ENCODE results near the gene C1orf141.
"Not testable (repeated sequence)": the region's sequence is repeated elsewhere in the genome, so short reads cannot be mapped to it uniquely, and the experiment has no call there.

The C1orf141 gene

GRCh38 chr1:67134695-67135094 lies at the start of gene C1orf141:
TSS of gene C1orf141 (minus strand) at chr1:67134970. CDS start at chr1:67127240, 7,730 bp downstream.
- DNase-seq = no peak

DNA sequence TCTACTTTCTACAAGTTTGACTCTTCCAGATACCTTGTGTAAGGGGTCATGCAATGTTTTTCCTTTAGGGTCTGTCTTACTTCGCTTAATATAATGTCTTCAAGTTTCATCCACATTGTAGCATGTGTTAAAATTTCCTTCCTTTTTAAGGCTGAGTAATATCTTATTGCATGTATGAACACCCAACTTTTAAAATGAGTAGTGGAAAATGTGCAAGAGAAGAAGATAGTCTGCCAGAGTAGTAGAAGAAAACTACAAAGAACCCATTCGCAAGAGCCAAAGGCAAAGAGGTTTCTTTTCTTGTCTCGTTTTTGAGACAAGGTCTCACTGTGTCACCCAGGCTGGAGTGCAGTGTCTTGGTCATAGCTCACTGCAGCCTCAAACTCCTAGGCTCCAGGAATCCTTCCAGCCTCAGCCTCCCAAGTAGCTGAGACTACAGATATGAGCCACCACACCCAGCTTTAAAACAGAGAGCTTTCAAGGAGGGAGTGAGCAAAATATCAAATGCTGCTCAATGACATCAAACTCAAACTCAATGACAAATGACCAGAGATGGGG lies 40.8 kb upstream of the C1orf141 start:
- no peak for DNase-seq

DNA sequence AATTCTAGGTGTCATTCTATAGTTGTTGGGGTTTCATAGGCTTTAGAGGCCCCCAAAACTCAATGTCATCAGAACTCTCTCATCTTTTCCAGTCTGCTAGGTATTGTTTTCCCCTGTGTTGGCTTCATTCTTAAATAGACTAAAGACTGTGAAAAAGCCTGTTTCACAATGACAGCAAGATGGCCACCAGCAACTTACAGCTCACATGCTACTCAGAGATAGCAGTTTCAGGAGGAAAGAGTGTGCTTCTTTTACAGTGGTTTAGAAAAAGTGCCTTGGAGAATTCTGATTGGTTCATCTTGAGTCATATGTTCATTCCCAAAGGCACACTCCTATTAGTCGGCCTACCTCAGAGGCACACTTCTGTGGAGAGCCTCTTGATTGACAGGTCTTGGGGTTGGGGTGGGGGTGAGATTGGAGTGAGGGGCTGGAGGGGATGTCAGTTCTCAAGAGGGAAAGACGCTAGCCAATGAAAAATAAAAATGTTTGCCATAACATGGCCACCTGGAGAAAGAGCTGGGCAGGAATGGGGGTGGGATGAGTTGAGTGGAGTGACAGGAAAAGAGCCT lies 40.0 kb upstream of the C1orf141 start:
- no peak for DNase-seq

GRCh38 chr1:67173988-67174387 lies 39.2 kb upstream of the C1orf141 start:
- DNase-seq = no peak

GRCh38 chr1:67171978-67172377 lies 37.2 kb upstream of the C1orf141 start:
- DNase-seq = no peak

GRCh38 chr1:67171574-67171955 lies 36.8 kb upstream of the C1orf141 start:
- no peak for DNase-seq

DNA sequence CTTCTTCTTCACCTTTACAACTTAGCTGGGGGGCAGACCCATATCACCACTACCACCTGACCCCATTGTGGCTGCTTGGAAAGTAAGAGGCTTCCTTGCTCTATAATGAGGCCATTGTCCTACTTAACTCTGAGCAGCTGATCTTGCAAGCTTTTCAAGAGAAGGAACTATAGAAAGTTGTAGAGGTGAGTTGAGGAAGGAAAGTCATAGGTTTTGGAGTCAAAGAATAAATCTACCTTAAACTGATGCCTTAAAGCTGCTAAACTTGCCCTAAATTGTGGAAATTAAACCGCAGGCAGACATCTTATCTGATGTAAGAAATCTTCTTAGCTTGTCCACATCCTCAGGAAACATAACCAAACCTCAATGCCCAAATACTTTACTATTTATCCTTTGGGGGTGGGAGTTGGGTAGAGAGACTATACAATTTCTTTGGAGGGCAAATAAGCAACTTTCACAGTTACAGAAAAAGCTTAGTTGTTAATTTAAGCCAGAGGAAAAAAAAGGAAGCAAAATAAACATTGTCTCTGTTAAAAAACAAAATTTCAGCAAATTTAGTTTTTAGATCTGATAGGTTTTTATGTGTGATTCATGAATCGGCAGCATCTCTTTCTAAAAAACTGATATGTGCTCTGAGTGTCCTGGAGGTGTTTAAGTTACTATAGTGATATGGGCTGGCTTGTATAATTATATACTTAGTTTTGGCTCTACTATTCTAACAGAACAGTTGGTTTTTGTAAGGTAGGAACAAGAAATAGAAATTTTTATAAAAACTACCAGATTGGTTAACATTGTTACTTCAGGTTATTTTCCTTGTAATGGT lies 36.2 kb upstream of the C1orf141 start:
- DNase-seq = no peak

DNA sequence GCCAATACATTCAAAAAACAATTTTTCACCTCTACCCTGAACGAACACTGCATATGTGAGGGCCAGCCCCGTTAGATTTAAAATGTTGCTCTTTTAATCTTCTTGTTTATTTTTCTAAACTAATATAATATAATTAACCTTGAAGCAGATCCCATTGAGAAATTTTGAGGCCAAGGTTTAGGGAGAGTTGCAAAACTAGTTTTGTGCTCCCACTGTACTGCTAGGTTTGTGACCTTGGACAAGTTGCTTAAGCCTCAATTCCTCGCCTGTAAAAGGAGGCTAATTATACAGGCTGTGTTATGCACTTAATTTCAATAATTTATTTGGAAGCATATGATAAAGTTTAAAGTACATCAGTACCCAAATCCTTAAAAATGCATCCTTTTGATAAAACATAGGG lies 35.2 kb upstream of the C1orf141 start:
- no peak for DNase-seq

GRCh38 chr1:67169496-67169895 lies 34.7 kb upstream of the C1orf141 start:
- no peak for DNase-seq

GRCh38 chr1:67166196-67166595 lies 31.4 kb upstream of the C1orf141 start, which contains the start of gene IL23R:
TSS of gene IL23R (plus strand) at chr1:67166454. CDS start at chr1:67168121, 1,667 bp downstream.
- no peak for DNase-seq

DNA sequence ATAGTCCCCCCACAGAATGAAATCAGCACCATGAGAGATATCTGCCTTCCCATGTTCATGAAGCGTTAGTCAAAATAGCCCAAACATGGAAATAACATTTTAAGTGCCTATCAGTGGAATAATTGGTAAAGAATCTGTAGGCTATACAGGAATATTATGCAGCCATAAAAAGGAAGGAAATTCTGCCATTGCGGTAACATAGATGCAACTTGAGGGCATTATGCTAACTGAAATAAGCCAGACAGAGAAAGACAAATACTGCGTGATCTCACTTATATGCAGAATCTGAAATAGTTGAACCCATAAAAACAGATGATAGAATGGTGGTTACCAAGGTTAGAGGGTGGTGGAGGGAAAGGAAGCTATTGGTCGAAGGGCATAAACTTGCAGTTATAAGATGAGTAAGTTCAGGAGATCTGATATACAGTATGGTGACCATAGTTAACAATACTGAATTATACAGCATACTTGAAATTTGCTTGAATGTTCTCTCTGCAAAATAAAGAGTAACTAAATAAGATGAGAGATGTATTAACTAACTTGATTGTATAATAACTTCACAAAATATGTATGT lies 30.8 kb upstream of the C1orf141 start:
- DNase-seq = no peak

DNA sequence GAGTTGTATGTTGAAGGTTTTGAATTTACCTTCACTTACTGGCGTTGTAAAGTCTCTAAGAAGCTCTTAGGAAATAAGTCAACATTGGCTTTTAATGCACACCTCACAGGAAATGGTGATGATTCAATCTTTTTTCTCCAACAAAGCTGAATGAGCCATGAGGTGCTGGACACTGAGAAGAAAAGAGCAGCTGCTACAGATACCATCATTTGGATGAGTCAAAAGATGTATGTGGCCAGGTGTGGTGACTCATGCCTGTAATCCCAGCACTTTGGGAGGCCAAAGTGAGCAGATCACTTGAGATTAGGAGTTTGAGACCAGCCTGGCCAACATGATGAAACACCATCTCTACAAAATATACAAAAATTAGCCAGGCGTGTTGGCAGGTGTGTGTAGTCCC lies 28.2 kb upstream of the C1orf141 start:
- peak; percentile 0 to 10 for DNase-seq

- no peak for DNase-seq
Measured at GRCh38 chr1:67159233-67159632, 24.5 kb upstream of the C1orf141 start.

DNA sequence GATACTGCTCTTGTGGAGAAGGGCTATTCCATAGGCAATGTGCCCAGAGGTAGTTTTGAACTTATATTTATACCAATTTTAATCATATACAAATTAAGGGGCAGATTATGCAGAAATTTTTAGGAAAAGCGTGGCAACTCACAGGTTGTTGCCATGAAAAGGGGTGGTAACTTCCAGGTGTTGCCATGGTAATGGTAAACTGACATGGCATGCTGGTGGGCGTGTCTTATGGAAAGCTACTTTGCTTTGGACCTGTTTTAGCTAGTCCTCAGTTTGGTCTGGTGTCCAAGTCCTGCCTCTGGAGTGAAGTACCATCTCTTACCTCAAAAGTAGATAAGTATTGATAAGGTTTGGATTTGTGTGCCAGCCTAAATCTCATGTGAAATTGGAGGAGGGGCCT lies 23.6 kb upstream of the C1orf141 start:
- no peak for DNase-seq

DNA sequence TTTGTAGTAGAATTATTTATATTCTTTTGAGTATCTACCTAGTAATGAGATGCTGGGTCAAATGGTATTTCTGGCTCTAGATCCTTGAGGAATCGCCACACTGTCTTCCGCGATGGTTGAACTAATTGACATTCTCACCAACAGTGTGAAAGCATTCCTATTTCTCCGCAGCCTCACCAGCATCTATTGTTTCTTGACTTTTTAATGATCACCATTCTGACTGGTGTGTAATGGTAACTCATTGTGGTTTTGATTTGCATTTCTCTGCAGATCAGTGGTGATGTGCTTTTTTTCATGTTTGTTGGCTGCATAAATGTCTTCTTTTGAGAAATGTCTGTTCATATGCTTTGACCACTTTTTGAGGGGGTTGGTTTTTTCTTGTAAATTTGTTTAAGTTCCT lies 16.2 kb upstream of the C1orf141 start:
- DNase-seq = no peak

- DNase-seq = peak; percentile 10 to 59
Measured at GRCh38 chr1:67149179-67149770, 14.5 kb upstream of the C1orf141 start.

GRCh38 chr1:67148516-67149178 lies 13.9 kb upstream of the C1orf141 start:
- no peak for DNase-seq

DNA sequence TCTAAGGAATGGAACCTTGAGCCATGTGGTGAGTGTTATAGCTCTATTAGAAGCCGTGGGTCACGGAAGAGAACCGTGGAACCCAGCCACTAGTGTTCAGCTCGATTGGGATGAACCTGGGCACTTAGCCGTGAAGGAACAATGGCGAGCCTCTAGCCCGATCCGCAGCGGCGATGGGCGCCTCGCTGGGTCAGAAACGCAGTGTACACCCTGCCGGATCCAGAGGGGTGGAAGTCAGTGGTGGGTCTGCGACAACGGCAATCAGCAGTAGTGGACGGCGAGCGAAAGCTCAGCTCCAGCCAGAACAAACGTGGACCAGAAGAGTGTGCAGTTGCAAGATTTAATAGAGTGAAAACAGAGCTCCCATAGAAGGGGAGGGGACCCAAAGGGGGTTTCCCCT lies 13.2 kb upstream of the C1orf141 start:
- not testable (repeated sequence) for DNase-seq

DNA sequence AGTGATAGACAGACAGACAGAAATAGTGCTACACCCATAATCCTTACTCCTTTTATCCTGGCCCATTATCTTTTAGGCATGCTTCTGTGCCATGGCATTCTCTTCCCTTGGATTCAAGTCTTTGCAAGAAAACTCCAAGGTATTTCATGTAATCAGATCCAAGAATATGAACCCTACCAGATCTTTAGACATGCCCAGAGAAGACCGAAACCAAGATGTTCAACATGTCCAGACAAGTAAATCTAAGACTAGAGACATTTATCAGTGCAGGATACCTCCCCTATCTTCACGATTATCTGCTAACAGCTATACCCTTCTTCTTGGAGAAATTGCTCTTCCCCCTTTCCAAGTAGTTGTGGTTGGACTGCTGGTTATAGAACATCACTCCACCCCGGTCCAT lies 11.8 kb upstream of the C1orf141 start:
- DNase-seq = no peak

DNA sequence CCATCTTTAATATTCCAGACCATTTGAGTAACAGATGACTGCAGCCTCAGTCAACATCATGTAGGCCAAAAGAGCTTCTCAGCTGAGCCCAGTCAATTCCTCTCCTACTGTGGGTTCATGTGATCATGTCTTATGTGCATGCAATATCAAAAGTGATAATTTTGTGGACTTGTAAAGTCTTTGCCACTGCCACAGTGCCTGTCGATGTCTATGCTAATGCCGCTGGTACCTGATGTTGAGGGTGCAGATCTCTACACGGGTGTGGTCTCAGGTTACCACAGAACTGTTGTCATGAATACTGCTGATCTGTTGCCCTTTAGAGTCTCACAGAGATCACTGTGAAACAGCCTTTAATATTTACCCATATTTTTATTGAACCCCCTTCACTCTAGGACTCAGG lies 11.3 kb upstream of the C1orf141 start:
- no peak for DNase-seq

- no peak for DNase-seq
Measured at GRCh38 chr1:67144696-67145095, 9.9 kb upstream of the C1orf141 start.

GRCh38 chr1:67143966-67144365 lies 9.2 kb upstream of the C1orf141 start:
- DNase-seq = no peak

DNA sequence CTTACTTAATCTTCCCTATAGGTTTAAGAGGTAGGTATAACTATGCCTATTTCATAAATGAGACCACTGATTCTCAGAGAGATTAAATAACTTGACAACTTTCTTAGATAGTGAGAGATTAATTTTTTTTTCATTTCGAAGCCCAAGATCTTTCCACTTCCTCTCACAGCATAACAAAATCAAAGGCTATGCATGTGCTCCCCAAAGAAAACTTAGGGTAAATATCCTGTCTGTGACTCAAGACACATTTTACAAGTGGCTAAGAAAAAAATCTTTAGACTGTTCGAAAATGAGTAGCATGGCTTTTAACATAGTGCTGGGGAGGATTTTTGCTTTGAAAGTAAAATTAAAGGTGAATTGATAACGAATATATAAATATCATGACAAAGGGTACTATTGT lies 8.2 kb upstream of the C1orf141 start:
- no peak for DNase-seq

Measured in SW 1271 (cell line).